Mesenchymal stem cell (in vitro differentiated cells and primary cell): ENCODE measurements around the gene CMSS1.

ENCODE experiments used
- DNase-seq: peaks from one replicate; pipeline ENCODE4 v3.0.0-alpha.2; 2013
- H2AFZ ChIP-seq: one replicate; pipeline ENCODE4 v1.6.1; 2013; ENCODE audit warnings: low read depth, mild to moderate bottlenecking, control low read depth, inconsistent platforms, low read length, moderate library complexity
- H2AK5ac ChIP-seq: 2 replicates; pipeline ENCODE4 v1.6.1; 2013; ENCODE audit warnings: low read length, moderate library complexity, mild to moderate bottlenecking, inconsistent platforms; ENCODE audit not compliant: severe bottlenecking
- H2BK120ac ChIP-seq: one replicate; pipeline ENCODE4 v1.6.1; 2013; ENCODE audit warnings: low read depth, mild to moderate bottlenecking, inconsistent platforms, low read length, moderate library complexity
- H2BK12ac ChIP-seq, 2 experiments: one replicate each; pipeline ENCODE4 v1.6.1; 2013; ENCODE audit warnings: inconsistent platforms in 2 of 2, low read length in 2 of 2, mild to moderate bottlenecking in 2 of 2, moderate library complexity in 2 of 2, control low read depth in 1 of 2
- H2BK15ac ChIP-seq: one replicate; pipeline ENCODE4 v1.6.1; 2013; ENCODE audit warnings: mild to moderate bottlenecking, low read depth, inconsistent platforms; ENCODE audit not compliant: poor library complexity, severe bottlenecking
- H2BK5ac ChIP-seq: 2 replicates; pipeline ENCODE4 v1.6.1; 2013; ENCODE audit warnings: low read depth, mild to moderate bottlenecking, low read length, control low read depth, inconsistent platforms; ENCODE audit not compliant: poor library complexity, severe bottlenecking
- H3K14ac ChIP-seq, 2 experiments: one replicate each; pipeline ENCODE4 v1.6.1; 2013; ENCODE audit warnings: inconsistent platforms in 2 of 2, low read length in 2 of 2, control low read depth in 1 of 2, mild to moderate bottlenecking in 1 of 2, moderate library complexity in 1 of 2
- H3K18ac ChIP-seq, 2 experiments: one replicate each; pipeline ENCODE4 v1.6.1; 2013; ENCODE audit warnings: inconsistent platforms in 2 of 2, low read length in 2 of 2, control low read depth in 1 of 2, low read depth in 1 of 2, mild to moderate bottlenecking in 1 of 2
- H3K23ac ChIP-seq, 2 experiments: one replicate each; pipeline ENCODE4 v1.6.1; 2013; ENCODE audit warnings: inconsistent platforms in 2 of 2, low read length in 2 of 2, mild to moderate bottlenecking in 2 of 2, moderate library complexity in 2 of 2, control low read depth in 1 of 2
- H3K27ac ChIP-seq: 2 replicates; pipeline ENCODE4 v1.5.1; 2013; ENCODE audit warnings: mild to moderate bottlenecking, moderate library complexity, low read length, control low read depth, inconsistent platforms; ENCODE audit not compliant: poor library complexity, severe bottlenecking
- H3K27me3 ChIP-seq, 2 experiments: 2 replicates each; pipeline versions ENCODE4 v1.6.1 to v1.7.0; 2013; ENCODE audit warnings: low read length in 2 of 2, mild to moderate bottlenecking in 2 of 2, moderate library complexity in 2 of 2, control low read depth in 1 of 2, inconsistent platforms in 1 of 2; ENCODE audit not compliant: control insufficient read depth in 1 of 2, insufficient read depth in 1 of 2
- H3K36me3 ChIP-seq, 2 experiments: 2 replicates each; pipeline versions ENCODE4 v1.6.1 to v1.7.0; 2013; ENCODE audit warnings: low read length in 2 of 2, control low read depth in 1 of 2, inconsistent platforms in 1 of 2, low read depth in 1 of 2, mild to moderate bottlenecking in 1 of 2; ENCODE audit not compliant: insufficient read depth in 2 of 2, control insufficient read depth in 1 of 2
- H3K4ac ChIP-seq, 2 experiments: one replicate each; pipeline ENCODE4 v1.6.1; 2013; ENCODE audit warnings: inconsistent platforms in 2 of 2, low read length in 2 of 2, mild to moderate bottlenecking in 2 of 2, moderate library complexity in 2 of 2, control low read depth in 1 of 2, low read depth in 1 of 2
- H3K4me1 ChIP-seq: 2 replicates; pipeline ENCODE4 v1.6.1; 2013; ENCODE audit warnings: low read depth, low read length, control low read depth; ENCODE audit not compliant: control insufficient read depth, insufficient read depth
- H3K4me2 ChIP-seq: 2 replicates; pipeline ENCODE4 v1.6.1; 2013; ENCODE audit warnings: low read length, mild to moderate bottlenecking, inconsistent platforms; ENCODE audit not compliant: poor library complexity, severe bottlenecking
- H3K4me3 ChIP-seq, 2 experiments: 2 replicates each; pipeline versions ENCODE4 v1.5.1 to v1.7.0; 2013; ENCODE audit warnings: low read length in 2 of 2, mild to moderate bottlenecking in 2 of 2, control low read depth in 1 of 2, low read depth in 1 of 2; ENCODE audit not compliant: insufficient read depth in 1 of 2
- H3K79me1 ChIP-seq: replicated peaks from 2 replicates; pipeline ENCODE4 v1.6.1; 2013; ENCODE audit warnings: mild to moderate bottlenecking, control low read depth, low read length, inconsistent platforms; ENCODE audit not compliant: poor library complexity, severe bottlenecking
- H3K9ac ChIP-seq: 2 replicates; pipeline ENCODE4 v1.7.0; 2013; ENCODE audit warnings: mild to moderate bottlenecking, low read length, moderate library complexity
- H3K9me3 ChIP-seq: 2 replicates; pipeline ENCODE4 v1.7.0; 2013; ENCODE audit warnings: mild to moderate bottlenecking, low read length; ENCODE audit not compliant: control insufficient read depth
- H4K8ac ChIP-seq: one replicate; pipeline ENCODE4 v1.6.1; 2013; ENCODE audit warnings: inconsistent platforms, mild to moderate bottlenecking, low read length, moderate library complexity
- H4K91ac ChIP-seq: one replicate; pipeline ENCODE4 v1.6.1; 2013; ENCODE audit warnings: mild to moderate bottlenecking, low read length, inconsistent platforms
- WGBS: methylation state at CpG from one replicate; pipeline ENCODE4 v1.1.7; 2013; ENCODE audit warnings: mixed read lengths; 5-methylcytosine and 5-hydroxymethylcytosine counted together

CMSS1 gene

DNA sequence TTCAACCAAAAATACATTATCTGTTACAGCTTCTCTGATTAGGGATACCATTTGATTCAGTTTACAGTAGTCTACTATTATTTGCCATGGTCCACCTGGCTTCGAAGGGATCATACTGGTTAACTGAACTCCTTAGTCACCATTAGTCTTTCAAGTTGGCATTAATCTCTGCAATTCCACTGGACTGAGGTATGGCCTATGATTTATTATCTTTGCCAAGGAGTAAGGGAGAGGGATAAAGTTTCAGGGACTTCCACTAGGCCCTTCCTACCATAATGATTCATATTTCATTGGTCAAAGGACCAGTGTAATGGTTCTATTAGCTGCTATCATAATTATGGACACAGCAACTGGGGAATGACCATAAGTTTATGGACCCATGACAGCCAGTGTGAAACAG lies 7.3 kb upstream of the CMSS1 start:
- H2AK5ac ChIP-seq, result no peak overlapping the region
- H4K91ac ChIP-seq, result no peak overlapping the region
- peaks cover 0 to 5% of the 10 kb centered on the region in 2 experiments for H3K27me3 ChIP-seq
- no peak overlapping the region for H3K18ac ChIP-seq
- H3K4me3 ChIP-seq, result no peak overlapping the region
- H3K9me3 ChIP-seq, result peaks cover 4% of the 10 kb centered on the region
- no peak overlapping the region for H3K14ac ChIP-seq
- no peak overlapping the region for H2AFZ ChIP-seq
- no peak overlapping the region for H2BK120ac ChIP-seq
- H3K9ac ChIP-seq, result no peak overlapping the region
- WGBS, result 90% methylated on average over 1 of the region's 1 CpG
- H2BK5ac ChIP-seq, result no peak overlapping the region
- no peak overlapping the region for H3K27ac ChIP-seq
- H3K4ac ChIP-seq, result no peak overlapping the region
- no peak overlapping the region for H3K4me2 ChIP-seq
- no peak overlapping the region for H2BK12ac ChIP-seq
- H3K79me1 ChIP-seq, result no peaks in the 10 kb centered on the region
- H3K36me3 ChIP-seq, result no peaks in the 10 kb centered on the region
- no peaks in the 10 kb centered on the region for H3K4me1 ChIP-seq
- no peak for DNase-seq
- H4K8ac ChIP-seq, result no peak overlapping the region
- no peak overlapping the region for H3K23ac ChIP-seq
- H2BK15ac ChIP-seq, result no peak overlapping the region

GRCh38 chr3:99817047-99817436 lies 620 bp upstream of the CMSS1 start:
- WGBS, result 7% methylated on average over 14 of the region's 15 CpGs
- peak overlapping the region; percentile 98 for H3K4me2 ChIP-seq
- no peak overlapping the region for H3K4ac ChIP-seq
- H3K4me1 ChIP-seq, result peaks cover 2% of the 10 kb centered on the region
- H4K91ac ChIP-seq, result no peak overlapping the region
- no peak overlapping the region for H3K18ac ChIP-seq
- DNase-seq, result no peak
- no peaks in the 10 kb centered on the region for H3K9me3 ChIP-seq
- peaks cover 5% of the 10 kb centered on the region for H3K79me1 ChIP-seq
- H3K14ac ChIP-seq, result no peak overlapping the region
- no peak overlapping the region for H3K23ac ChIP-seq
- no peaks in the 10 kb centered on the region for H3K36me3 ChIP-seq
- H3K9ac ChIP-seq, result peak overlapping the region; percentile 94
- H2AK5ac ChIP-seq, result no peak overlapping the region
- H2BK5ac ChIP-seq, result no peak overlapping the region
- H4K8ac ChIP-seq, result no peak overlapping the region
- H2AFZ ChIP-seq, result peak overlapping the region; percentile 93
- no peak overlapping the region for H2BK12ac ChIP-seq
- no peak overlapping the region for H2BK15ac ChIP-seq
- H3K27me3 ChIP-seq, result peaks cover 0 to 4% of the 10 kb centered on the region in 2 experiments
- H3K27ac ChIP-seq, result no peak overlapping the region
- peak overlapping the region; percentile 34 to 88 for H3K4me3 ChIP-seq
- H2BK120ac ChIP-seq, result no peak overlapping the region

- WGBS, result 100% methylated on average over 2 of the region's 2 CpGs
- Histone ChIP-seq H3K36me3 (no peaks in the 10 kb centered on the region), H2BK120ac (no peak overlapping the region), H4K91ac (no peak overlapping the region), H3K14ac (no peak overlapping the region), H3K9me3 (no peaks in the 10 kb centered on the region), H3K18ac (no peak overlapping the region), H4K8ac (no peak overlapping the region), H2BK12ac (no peak overlapping the region), H3K79me1 (peaks cover 6% of the 10 kb centered on the region), H3K27me3 (no peaks in the 10 kb centered on the region), H3K23ac (no peak overlapping the region), H2BK15ac (no peak overlapping the region), H2AFZ (no peak overlapping the region), H3K4me2 (no peak overlapping the region), H3K4me3 (peak overlapping the region in 1 of 2 experiments; percentile 88), H3K9ac (peak overlapping the region; percentile 94), H2AK5ac (no peak overlapping the region), H3K27ac (no peak overlapping the region), H3K4me1 (peaks cover 2% of the 10 kb centered on the region), H2BK5ac (no peak overlapping the region), H3K4ac (no peak overlapping the region)
- DNase-seq, result no peak
Observed at GRCh38 chr3:99818818-99819217, 1.2 kb downstream of the CMSS1 start.

GRCh38 chr3:99823723-99824711 lies 6.4 kb downstream of the CMSS1 start:
- Histone ChIP-seq H4K91ac (no peak overlapping the region), H3K14ac (no peak overlapping the region), H3K27ac (no peak overlapping the region), H3K9ac (no peak overlapping the region), H2BK12ac (no peak overlapping the region), H3K9me3 (no peaks in the 10 kb centered on the region), H2AK5ac (no peak overlapping the region), H3K27me3 (no peaks in the 10 kb centered on the region), H3K23ac (no peak overlapping the region), H3K36me3 (no peaks in the 10 kb centered on the region), H2BK15ac (no peak overlapping the region), H3K4me3 (no peak overlapping the region), H4K8ac (peak overlapping the region; percentile 4), H2BK120ac (no peak overlapping the region), H3K18ac (no peak overlapping the region), H3K79me1 (peaks cover 18% of the 10 kb centered on the region), H3K4me2 (no peak overlapping the region), H3K4me1 (no peaks in the 10 kb centered on the region), H2BK5ac (no peak overlapping the region), H2AFZ (no peak overlapping the region), H3K4ac (no peak overlapping the region)
- DNase-seq, result no peak
- 85% methylated on average over 9 of the region's 14 CpGs for WGBS
